AG04449 (cell line): ENCODE measurements around the gene C16orf74.

Source experiments
- CTCF ChIA-PET: fragments of 350-600 bp; formaldehyde crosslinking; extraction: SDS; loops from one replicate; lab custom pipeline; 2021; ENCODE audit warnings: antibody characterized with exemption; lab: Yijun Ruan, JAX
- POLR2A ChIA-PET: fragments of 400-600, 350-600 bp; formaldehyde crosslinking; extraction: SDS; loops from one replicate; lab custom pipeline; 2020; ENCODE audit warnings: antibody characterized with exemption, inconsistent platforms; lab: Yijun Ruan, JAX
- DNase-seq: peaks from one replicate; pipeline ENCODE4 v3.0.0-alpha.2; 2010; ENCODE audit warnings: low read depth, low spot score
- H3K4me3 ChIP-seq: 2 replicates; pipeline ENCODE4 v1.5.1; 2011; ENCODE audit warnings: low read depth, mild to moderate bottlenecking, control low read depth, low read length
- TF ChIP-seq, protein P1 (sequence below): IDR thresholded peaks from one replicate; pipeline ENCODE4 v1.5.1; 2011; ENCODE audit warnings: mild to moderate bottlenecking, moderate library complexity, low read length, control low read depth, inconsistent platforms; ENCODE audit not compliant: insufficient read depth; ENCODE audit errors: missing control alignments

C16orf74 gene

DNA sequence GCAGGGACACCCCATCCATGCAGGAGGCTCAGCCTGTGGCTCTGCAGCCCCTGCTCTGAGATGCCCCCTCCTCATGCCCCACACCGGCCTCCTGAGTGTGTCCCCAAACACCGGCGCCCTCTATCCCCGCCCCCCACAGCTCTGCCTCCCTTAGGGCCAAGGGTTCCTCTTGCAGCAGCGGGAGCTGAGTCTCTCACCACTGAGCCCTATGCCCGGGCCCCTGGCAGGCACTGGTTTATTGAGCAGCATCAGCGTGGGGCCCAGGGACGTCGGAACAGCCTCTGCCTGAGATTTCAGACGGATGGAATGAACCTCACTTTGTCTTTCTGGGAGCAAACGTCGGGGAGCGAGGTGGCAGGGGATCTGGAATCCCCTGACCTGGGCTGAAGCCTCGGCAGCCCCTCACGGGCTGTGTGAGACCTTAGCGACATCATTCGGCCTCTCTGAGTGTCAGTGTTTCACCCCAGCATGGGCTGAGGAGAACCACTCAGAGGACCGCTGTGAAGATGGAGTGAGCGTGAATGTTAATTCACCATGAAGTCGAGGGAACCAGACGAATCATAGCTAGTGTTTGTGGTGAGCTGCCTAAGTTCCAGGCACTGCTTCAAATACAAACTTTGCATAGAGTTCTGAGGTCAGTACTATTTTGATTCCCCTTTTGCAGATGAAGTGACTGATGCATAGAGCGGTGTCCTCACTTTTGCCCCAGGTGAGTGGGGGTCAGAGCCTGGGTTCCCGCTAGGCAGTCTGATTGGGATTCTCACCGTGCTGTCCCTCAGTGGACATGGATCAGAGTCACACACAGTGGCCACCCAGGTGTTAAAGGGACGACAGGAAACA is 5.3 kb upstream of the C16orf74 start:
- DNase-seq = no peak
- CTCF ChIA-PET = interaction anchor here (1.1 kb wide), 1 partner anchor 37 kb away, joined by 4 read pairs; no protein-coding TSS in a partner anchor

DNA sequence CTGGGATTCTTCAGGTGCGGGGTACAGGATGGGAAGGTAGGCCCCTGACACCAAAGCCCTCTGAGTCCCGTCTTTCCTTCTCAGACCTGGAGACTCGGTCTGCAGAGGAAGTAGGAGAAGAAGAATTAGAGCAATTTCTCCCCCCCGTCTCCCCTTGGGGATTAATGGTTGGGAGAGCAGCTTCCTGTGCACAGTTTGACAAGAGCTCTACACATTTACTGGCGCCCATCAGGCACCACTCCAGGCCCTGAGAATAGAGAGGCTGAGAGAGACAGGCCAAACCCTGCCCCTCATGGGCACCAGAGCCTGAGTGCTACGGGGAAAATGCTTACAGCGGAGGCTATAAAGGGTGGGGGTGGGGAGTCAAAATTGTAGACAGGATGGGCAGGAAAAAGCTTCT is 3.5 kb upstream of the C16orf74 start:
- TF ChIP-seq, protein P1, sequence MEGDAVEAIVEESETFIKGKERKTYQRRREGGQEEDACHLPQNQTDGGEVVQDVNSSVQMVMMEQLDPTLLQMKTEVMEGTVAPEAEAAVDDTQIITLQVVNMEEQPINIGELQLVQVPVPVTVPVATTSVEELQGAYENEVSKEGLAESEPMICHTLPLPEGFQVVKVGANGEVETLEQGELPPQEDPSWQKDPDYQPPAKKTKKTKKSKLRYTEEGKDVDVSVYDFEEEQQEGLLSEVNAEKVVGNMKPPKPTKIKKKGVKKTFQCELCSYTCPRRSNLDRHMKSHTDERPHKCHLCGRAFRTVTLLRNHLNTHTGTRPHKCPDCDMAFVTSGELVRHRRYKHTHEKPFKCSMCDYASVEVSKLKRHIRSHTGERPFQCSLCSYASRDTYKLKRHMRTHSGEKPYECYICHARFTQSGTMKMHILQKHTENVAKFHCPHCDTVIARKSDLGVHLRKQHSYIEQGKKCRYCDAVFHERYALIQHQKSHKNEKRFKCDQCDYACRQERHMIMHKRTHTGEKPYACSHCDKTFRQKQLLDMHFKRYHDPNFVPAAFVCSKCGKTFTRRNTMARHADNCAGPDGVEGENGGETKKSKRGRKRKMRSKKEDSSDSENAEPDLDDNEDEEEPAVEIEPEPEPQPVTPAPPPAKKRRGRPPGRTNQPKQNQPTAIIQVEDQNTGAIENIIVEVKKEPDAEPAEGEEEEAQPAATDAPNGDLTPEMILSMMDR = no peak
- ChIA-PET POLR2A (no interaction called here), CTCF (interaction anchor here (0.9 to 1.1 kb wide), 4 partner anchors 37 to 385 kb away, joined by 3 read pairs; no protein-coding TSS in a partner anchor)
- DNase-seq = no peak
- H3K4me3 ChIP-seq = no peak overlapping the region

More for the DNA sequence above, 5.3 kb upstream of the C16orf74 start:
- POLR2A ChIA-PET = interaction anchor here (0.8 kb wide), 1 partner anchor 1173 kb away, joined by 3 read pairs; no protein-coding TSS in a partner anchor
- TF ChIP-seq, protein P1 = no peak
- H3K4me3 ChIP-seq = no peak overlapping the region

DNA sequence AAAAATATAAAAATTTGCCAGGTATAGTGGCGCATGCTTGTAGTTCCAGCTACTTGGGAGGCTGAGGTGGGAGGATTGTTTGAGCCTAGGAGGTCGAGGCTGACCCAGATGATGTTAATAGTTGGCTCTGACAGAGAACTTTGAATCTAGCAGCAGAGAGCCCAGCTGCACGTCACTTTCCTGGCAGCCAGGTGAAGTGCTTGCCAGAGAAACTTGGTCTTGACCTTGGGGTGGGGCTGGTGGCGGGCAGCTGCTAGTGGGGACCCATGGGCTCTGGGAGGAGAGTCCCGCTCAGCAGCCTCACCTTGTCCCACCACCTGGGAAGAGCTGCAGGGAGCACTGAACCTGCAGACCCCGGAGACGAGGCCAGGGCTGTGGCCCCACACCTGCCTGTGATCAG is 3.1 kb upstream of the C16orf74 start:
- no peak overlapping the region for H3K4me3 ChIP-seq
- no peak for DNase-seq
- ChIA-PET POLR2A (no interaction called here), CTCF (interaction anchor here (0.9 to 1.1 kb wide), 3 partner anchors 36 to 384 kb away, joined by 3 read pairs; no protein-coding TSS in a partner anchor)
- TF ChIP-seq, protein P1 = no peak

DNA sequence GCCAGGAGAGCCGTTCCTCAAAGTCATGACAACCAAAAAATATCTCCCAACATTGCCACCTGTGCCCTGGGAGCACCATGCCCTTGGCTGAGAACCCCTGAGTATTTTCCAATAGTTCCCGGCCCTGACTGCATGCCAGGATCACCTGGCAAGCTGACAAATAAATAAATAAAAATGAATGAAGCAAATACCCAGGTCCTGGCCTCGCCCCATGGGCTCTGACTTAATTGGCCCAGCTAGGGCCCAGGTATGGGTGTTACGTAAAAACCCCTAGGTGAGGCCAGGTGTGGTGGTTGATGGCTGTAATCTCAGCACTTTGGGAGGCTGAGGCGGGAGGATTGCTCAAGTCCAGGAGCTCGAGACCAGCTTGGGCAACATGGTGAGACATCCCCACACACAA is 2.7 kb upstream of the C16orf74 start:
- DNase-seq = no peak
- ChIA-PET POLR2A (no interaction called here), CTCF (interaction anchor here (0.9 kb wide), 2 partner anchors 36 to 384 kb away, joined by 3 read pairs; no protein-coding TSS in a partner anchor)
- no peak overlapping the region for H3K4me3 ChIP-seq
- TF ChIP-seq, protein P1 = no peak

DNA sequence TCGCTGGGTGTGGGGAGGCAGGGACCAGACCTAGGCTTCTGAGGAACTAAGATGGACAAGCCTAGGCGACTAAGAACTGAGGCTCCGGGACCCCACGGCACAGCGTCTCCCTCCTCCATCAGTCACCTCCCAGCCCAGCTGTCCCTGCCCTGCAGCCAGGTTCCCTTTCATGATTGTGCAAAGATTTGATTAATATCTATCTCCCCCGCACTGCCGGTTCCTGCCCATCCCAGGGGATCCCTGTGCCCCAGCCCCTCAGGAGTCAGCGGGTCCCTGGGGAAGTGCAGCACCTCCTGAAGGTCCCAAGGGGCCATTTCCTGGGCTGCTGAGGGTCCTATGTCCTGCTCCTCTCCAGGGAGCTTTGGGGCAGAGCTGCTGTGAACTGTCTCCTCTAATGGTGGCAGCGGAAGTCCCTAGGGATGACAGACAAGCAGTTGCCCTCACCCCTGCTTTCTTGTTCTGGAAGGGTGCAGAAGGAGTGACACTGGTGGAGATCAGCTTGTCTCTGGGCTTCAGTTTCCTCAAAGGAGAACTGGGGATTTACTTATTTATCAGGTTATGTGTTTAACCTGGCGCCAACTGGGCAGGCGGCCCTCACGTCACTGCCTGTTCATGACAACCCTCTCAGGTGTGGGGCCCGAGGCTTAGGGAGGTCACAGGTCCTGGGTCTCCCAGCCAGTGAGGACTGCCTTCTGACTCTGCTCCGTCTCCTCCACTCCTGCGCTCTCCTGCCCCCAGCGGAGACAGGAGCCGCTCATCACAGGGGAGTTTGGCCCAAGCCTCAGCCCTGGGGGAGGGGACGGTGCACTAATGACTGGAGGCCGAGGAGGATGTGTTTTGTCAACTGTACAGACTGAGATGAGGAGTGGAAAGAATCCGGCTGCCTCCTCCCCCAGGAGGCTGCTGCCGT is 1.9 kb upstream of the C16orf74 start:
- no peak for DNase-seq
- TF ChIP-seq, protein P1 = peak; percentile 61
- ChIA-PET CTCF (interaction anchor here (0.9 to 1.4 kb wide), 4 partner anchors 33 to 508 kb away, joined by 3 to 4 read pairs (median 3); no protein-coding TSS in a partner anchor), POLR2A (no interaction called here)
- H3K4me3 ChIP-seq = no peak overlapping the region
